HG02623 (cell line): ENCODE measurements around the gene NEO1.
"Not testable (repeated sequence)": the region's sequence is repeated elsewhere in the genome, so short reads cannot be mapped to it uniquely, and the experiment has no call there.

Experiments used
- ATAC-seq: cut with Tn5 transposase; IDR thresholded peaks from one replicate; pipeline ENCODE4 v1.9.1; 2021; ENCODE audit warnings: moderate library complexity; ENCODE audit not compliant: unreplicated experiment

NEO1 gene

DNA sequence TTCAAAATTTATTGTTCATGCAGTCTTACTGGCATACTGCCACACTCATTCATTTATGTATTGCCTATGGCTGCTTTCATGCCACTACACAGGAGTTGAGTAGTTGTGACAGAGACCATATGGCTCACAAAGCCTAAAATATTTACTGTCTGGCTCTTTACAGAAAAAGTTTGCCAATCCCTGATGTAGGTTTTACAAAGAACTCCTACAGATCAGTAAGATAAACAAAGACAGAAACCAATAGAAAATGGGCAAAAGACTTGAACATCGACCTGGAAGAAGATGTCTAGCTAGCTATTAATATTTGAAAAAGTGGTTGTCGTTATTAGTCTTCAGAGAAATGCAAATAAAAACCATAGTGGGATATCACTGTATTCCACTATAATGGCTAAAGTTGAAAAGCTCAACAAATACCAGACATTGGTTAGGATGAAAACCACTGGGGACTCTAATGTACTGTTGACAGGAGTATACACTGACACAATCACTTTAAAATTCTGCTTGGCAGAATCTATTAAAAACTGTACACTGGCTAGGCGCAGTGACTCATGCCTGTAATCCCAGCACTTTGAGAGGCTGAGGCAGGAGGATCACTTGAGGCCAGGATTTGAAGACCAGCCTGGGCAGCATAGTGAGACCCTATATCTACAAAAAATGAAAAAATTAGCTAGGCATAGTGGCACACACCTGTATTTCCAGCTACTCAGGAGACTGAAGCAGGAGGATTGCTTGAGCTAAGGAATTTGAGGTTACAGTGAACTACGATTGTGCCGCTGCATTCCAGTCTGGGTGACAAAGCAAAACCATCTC, 87.7 kb downstream of the NEO1 start:
- ATAC-seq, result no peak

GRCh38 chr15:73141216-73141900, 89.1 kb downstream of the NEO1 start:
- no peak for ATAC-seq

- ATAC-seq, result peak; percentile 47
These were observed 90.8 kb downstream of the NEO1 start for GRCh38 chr15:73142802-73143762.

- ATAC-seq, result no peak
These were observed 91.5 kb downstream of the NEO1 start for GRCh38 chr15:73143763-73144155.

GRCh38 chr15:73146419-73146818, 94.2 kb downstream of the NEO1 start:
- ATAC-seq, result no peak

GRCh38 chr15:73150831-73151230, 98.6 kb downstream of the NEO1 start:
- ATAC-seq, result no peak

DNA sequence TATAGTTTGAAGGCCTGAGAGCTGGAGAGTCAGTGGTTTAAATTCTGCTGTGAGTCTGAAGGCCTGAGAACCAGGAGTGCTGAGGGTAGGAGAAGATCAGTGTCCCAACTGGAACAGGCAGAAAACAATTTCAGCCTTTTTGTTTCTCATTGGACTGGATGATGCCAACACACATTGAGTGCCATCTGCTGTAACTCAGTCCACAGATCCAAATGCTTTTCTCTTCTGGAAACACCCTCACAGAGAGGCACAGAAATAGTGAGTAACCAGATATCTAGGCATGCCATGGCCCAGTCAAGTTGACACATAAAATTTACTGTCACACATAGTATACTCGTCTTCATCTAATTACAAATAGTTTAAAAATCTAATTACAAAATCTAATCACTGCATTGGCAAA, 100.8 kb downstream of the NEO1 start:
- ATAC-seq, result no peak

DNA sequence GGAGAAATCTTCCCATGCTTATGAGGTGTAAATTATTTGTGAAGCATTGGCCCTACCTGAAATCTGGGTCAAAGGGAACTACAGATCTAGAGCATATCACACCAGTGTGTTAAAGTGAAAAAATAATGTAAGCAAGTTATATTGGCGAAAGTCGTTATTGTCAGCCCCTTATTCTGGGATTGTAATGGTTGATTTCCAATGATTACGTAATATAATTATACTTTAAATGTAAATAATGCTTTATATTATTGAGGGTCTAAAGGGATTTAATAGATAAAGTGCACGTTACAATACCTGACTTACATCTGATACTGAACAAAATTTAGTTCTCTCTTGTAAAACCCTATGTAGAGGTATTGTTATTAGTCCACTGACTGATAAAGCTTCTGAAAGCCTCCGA, 101.2 kb downstream of the NEO1 start:
- ATAC-seq, result no peak

GRCh38 chr15:73156431-73157191, 104.3 kb downstream of the NEO1 start:
- no peak for ATAC-seq

DNA sequence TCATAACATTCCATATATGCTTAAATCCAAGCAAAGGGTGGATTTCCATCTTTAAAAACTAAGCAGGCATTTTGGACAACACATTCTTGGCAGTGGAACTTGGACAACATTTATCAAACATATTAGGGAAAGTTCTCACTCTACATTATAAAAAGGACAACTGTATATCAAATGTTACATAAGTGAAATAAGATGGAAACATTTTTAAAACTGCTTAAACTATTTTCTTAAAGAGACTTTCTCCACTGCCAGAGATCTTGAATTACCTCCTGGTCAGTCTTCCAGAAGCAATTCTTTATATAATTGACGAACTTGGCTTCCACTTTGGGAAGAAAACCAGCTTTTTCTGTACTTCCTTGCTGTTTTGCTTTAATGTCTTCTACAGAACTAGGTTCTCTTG, 109.3 kb downstream of the NEO1 start:
- ATAC-seq, result no peak

- ATAC-seq, result no peak
These were observed 113.2 kb downstream of the NEO1 start for GRCh38 chr15:73165435-73165834.

- no peak for ATAC-seq
These were observed 113.6 kb downstream of the NEO1 start for GRCh38 chr15:73165844-73166243.

DNA sequence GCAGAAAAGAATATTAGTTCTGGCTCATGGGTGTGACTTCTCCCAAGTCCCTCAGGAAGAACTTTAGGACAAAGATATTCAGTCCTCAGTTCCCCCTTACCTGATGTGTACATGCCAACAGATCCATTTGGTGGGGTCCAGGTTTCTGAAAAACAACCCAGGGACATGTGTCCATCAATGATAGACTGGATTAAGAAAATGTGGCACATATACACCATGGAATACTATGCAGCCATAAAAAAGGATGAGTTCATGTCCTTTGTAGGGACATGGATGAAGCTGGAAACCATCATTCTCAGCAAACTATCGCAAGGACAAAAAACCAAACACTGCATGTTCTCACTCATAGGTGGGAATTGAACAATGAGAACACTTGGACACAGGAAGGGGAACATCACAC, 114.4 kb downstream of the NEO1 start:
- not testable (repeated sequence) for ATAC-seq

- ATAC-seq, result no peak
These were observed 116.2 kb downstream of the NEO1 start for GRCh38 chr15:73168487-73168886.

GRCh38 chr15:73171711-73172110, 119.4 kb downstream of the NEO1 start:
- no peak for ATAC-seq

DNA sequence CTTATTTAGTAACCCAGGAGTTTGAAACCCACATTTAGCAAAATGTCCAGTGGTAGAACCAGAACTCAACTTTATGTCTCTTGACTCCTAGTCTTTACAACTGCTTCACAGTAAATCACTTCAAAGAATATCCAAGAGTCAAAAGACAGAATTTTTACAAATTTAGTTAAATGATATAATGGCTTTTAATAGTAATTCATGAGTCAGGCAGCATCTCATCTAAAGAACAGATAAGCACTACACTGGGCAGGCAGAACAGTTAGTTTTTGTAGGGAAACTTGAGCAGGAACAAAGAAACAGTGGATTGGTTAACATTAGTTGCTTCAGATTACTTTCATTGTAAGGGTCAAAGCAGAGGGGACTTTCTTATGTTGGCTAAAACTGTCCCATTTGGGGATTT, 120.2 kb downstream of the NEO1 start:
- no peak for ATAC-seq

DNA sequence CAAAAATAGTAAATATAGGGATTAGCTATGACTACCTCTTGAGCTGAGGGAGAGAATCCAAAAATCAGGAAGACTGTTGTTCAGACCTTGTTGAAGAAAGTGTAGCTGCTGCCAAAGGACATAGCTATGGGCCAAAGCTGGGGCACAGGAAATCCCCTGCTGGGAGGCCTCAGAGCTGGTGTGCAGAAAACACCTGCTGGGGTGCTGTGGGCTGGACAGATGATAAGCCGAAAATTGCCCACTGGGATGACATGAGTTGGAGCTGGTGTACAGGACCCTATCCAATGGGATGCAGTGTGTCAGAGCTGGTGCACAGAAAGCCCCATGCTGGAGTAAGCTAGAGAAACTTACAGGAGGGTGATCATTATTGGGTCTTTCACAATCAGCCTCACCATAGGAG, 121.9 kb downstream of the NEO1 start:
- no peak for ATAC-seq

GRCh38 chr15:73175382-73175781, 123.1 kb downstream of the NEO1 start:
- no peak for ATAC-seq

- no peak for ATAC-seq
These were observed 124.3 kb downstream of the NEO1 start for GRCh38 chr15:73176598-73176997.

DNA sequence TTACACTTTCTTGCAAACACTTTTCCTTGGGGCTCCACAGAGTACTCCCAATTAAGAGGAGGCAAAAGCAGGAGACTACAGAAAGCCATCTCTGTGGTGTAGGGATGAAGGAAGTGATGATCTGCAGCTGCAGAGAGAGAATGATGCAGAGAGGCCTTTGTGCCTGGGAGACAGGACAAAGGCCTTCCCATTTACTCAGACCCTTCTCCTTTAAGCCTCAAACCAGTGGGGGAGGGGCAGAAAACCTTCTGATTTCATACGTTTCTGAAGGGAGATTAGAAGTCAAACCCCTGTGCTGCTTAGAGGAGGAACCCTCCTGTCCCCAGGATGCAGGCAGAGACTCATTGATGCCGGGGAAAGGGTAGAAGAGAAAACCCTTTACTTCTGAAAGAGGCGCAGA, 130.8 kb downstream of the NEO1 start:
- ATAC-seq, result no peak

GRCh38 chr15:73190189-73190601, 137.9 kb downstream of the NEO1 start:
- no peak for ATAC-seq
